Large intestine (tissue), 3 donors: ENCODE results near the gene METTL22. TPM values are rescaled to one million over a fixed set of nuclear protein-coding genes. Genes with fewer than 3 reads are reported as not detected.

Experiments used
- DNase-seq, 2 donors: peaks; one replicate each; pipeline versions ENCODE4 v3.0.0 to v3.0.0-alpha.2; 2013
- H3K27ac ChIP-seq: one replicate; pipeline ENCODE4 v1.5.1; 2013; ENCODE audit warnings: low read length
- H3K27me3 ChIP-seq: 2 replicates; pipeline ENCODE4 v1.6.1; 2013; ENCODE audit warnings: low read length; ENCODE audit not compliant: control insufficient read depth, insufficient read depth
- H3K36me3 ChIP-seq: 2 replicates; pipeline ENCODE4 v1.6.1; 2013; ENCODE audit warnings: low read length; ENCODE audit not compliant: control insufficient read depth, insufficient read depth
- H3K4me1 ChIP-seq: one replicate; pipeline ENCODE4 v1.6.1; 2013; ENCODE audit warnings: low read length; ENCODE audit not compliant: control insufficient read depth, insufficient read depth
- H3K4me3 ChIP-seq: one replicate; pipeline ENCODE4 v1.5.1; 2013; ENCODE audit warnings: low read length
- H3K9me3 ChIP-seq: one replicate; pipeline ENCODE4 v1.6.1; 2013; ENCODE audit warnings: mild to moderate bottlenecking, low read depth, low read length, moderate library complexity; ENCODE audit not compliant: control insufficient read depth
- WGBS: methylation state at CpG from one replicate; pipeline ENCODE4 v1.1.5; 2013; ENCODE audit warnings: low lambda C conversion rate; ENCODE audit not compliant: insufficient coverage; 5-methylcytosine and 5-hydroxymethylcytosine counted together
- polyA plus RNA-seq: library from polyadenylated mRNA; unstranded; fragments of 120-200 nt; gene quantifications from one replicate; pipeline ENCODE4 v1.2.1, GENCODE V29; 2013

The METTL22 gene
- polyA plus RNA-seq, 1 donor, result 17.2 TPM

GRCh38 chr16:8676737-8677375, 55.4 kb downstream of the METTL22 start:
- H3K36me3 ChIP-seq, result peaks cover 2% of the 10 kb centered on the region
- H3K4me3 ChIP-seq, result no peak overlapping the region
- DNase-seq, result peak in 1 of 2 donors; percentile 53
- no peak overlapping the region for H3K27ac ChIP-seq
- no peaks in the 10 kb centered on the region for H3K27me3 ChIP-seq
- no CpG with 5 or more reads among the region's 7 CpGs for WGBS
- peaks cover 45% of the 10 kb centered on the region for H3K4me1 ChIP-seq
- H3K9me3 ChIP-seq, result no peaks in the 10 kb centered on the region

GRCh38 chr16:8677481-8677880, 56.0 kb downstream of the METTL22 start:
- Histone ChIP-seq H3K27ac (no peak overlapping the region), H3K36me3 (peaks cover 2% of the 10 kb centered on the region), H3K9me3 (no peaks in the 10 kb centered on the region), H3K4me1 (peaks cover 45% of the 10 kb centered on the region), H3K4me3 (no peak overlapping the region), H3K27me3 (no peaks in the 10 kb centered on the region)
- no peak for DNase-seq
- WGBS, result no CpG with 5 or more reads among the region's 5 CpGs

- Histone ChIP-seq H3K27ac (no peak overlapping the region), H3K27me3 (no peaks in the 10 kb centered on the region), H3K4me3 (no peak overlapping the region), H3K4me1 (peaks cover 45% of the 10 kb centered on the region), H3K9me3 (no peaks in the 10 kb centered on the region), H3K36me3 (peaks cover 2% of the 10 kb centered on the region)
- peak; percentile 20 to 26 for DNase-seq
- 100% methylated on average over 3 of the region's 7 CpGs for whole genome bisulfite sequencing
These were observed 56.8 kb downstream of the METTL22 start for GRCh38 chr16:8678068-8678927.

- Histone ChIP-seq H3K4me3 (no peak overlapping the region), H3K27me3 (no peaks in the 10 kb centered on the region), H3K9me3 (no peaks in the 10 kb centered on the region), H3K4me1 (peaks cover 42% of the 10 kb centered on the region), H3K27ac (no peak overlapping the region), H3K36me3 (peaks cover 2% of the 10 kb centered on the region)
- WGBS, result 40% methylated on average over 1 of the region's 2 CpGs
- no peak for DNase-seq
These were observed 57.7 kb downstream of the METTL22 start for GRCh38 chr16:8679151-8679550.

GRCh38 chr16:8682551-8683259, 61.2 kb downstream of the METTL22 start:
- H3K27ac ChIP-seq, result no peak overlapping the region

GRCh38 chr16:8683640-8684039, 62.1 kb downstream of the METTL22 start:
- Histone ChIP-seq H3K27me3 (no peaks in the 10 kb centered on the region), H3K27ac (no peak overlapping the region), H3K9me3 (no peaks in the 10 kb centered on the region), H3K36me3 (peaks cover 2% of the 10 kb centered on the region), H3K4me1 (peaks cover 13% of the 10 kb centered on the region), H3K4me3 (no peak overlapping the region)
- DNase-seq, result no peak
- no CpG with 5 or more reads among the region's 4 CpGs for WGBS

More at GRCh38 chr16:8682551-8683259, 61.2 kb downstream of the METTL22 start:
- DNase-seq, result no peak
- Histone ChIP-seq H3K36me3 (peaks cover 2% of the 10 kb centered on the region), H3K9me3 (no peaks in the 10 kb centered on the region), H3K27me3 (no peaks in the 10 kb centered on the region), H3K4me1 (peaks cover 20% of the 10 kb centered on the region), H3K4me3 (no peak overlapping the region)
- WGBS, result 90% methylated on average over 2 of the region's 9 CpGs

GRCh38 chr16:8685617-8686016, 64.1 kb downstream of the METTL22 start:
- Histone ChIP-seq H3K4me1 (peaks cover 5% of the 10 kb centered on the region), H3K9me3 (peaks cover 7% of the 10 kb centered on the region), H3K4me3 (no peak overlapping the region), H3K36me3 (no peaks in the 10 kb centered on the region), H3K27me3 (no peaks in the 10 kb centered on the region), H3K27ac (no peak overlapping the region)
- DNase-seq, result no peak
- 100% methylated on average over 1 of the region's 3 CpGs for WGBS

GRCh38 chr16:8686031-8686621, 64.6 kb downstream of the METTL22 start:
- H3K27me3 ChIP-seq, result no peaks in the 10 kb centered on the region
- no peaks in the 10 kb centered on the region for H3K36me3 ChIP-seq
- H3K9me3 ChIP-seq, result peaks cover 7% of the 10 kb centered on the region
- WGBS, result no CpG with 5 or more reads among the region's 7 CpGs
- no peak overlapping the region for H3K4me3 ChIP-seq
- no peak overlapping the region for H3K27ac ChIP-seq
- no peak for DNase-seq
- peaks cover 5% of the 10 kb centered on the region for H3K4me1 ChIP-seq

GRCh38 chr16:8686879-8687278, 65.4 kb downstream of the METTL22 start:
- H3K4me3 ChIP-seq, result no peak overlapping the region
- H3K27me3 ChIP-seq, result no peaks in the 10 kb centered on the region
- DNase-seq, result no peak
- H3K9me3 ChIP-seq, result peaks cover 8% of the 10 kb centered on the region
- no CpG with 5 or more reads among the region's 9 CpGs for WGBS
- H3K4me1 ChIP-seq, result peaks cover 5% of the 10 kb centered on the region
- H3K27ac ChIP-seq, result no peak overlapping the region
- H3K36me3 ChIP-seq, result no peaks in the 10 kb centered on the region

- no peaks in the 10 kb centered on the region for H3K36me3 ChIP-seq
- no CpG with 5 or more reads among the region's 1 CpG for WGBS
- H3K27me3 ChIP-seq, result no peaks in the 10 kb centered on the region
- DNase-seq, result no peak
- peaks cover 13% of the 10 kb centered on the region for H3K9me3 ChIP-seq
- no peak overlapping the region for H3K27ac ChIP-seq
- H3K4me1 ChIP-seq, result peaks cover 5% of the 10 kb centered on the region
- no peak overlapping the region for H3K4me3 ChIP-seq
These were observed 68.2 kb downstream of the METTL22 start for GRCh38 chr16:8689686-8690085.
